Right lobe of liver (tissue), 4 donors: ENCODE results near the gene TMEM132D.

Experiments used
- POLR2A ChIP-seq: fragments of 450-650 bp; IDR thresholded peaks from one replicate; pipeline ENCODE4 v1.6.1; 2017; ENCODE audit warnings: antibody characterized with exemption, mild to moderate bottlenecking
- TF ChIP-seq, protein P1 (sequence below), 4 donors: fragments of 200-600 bp in 3 of 4; fragments of 450-650 bp in 1 of 4; IDR thresholded peaks; one replicate each; pipeline versions ENCODE4 v1.5.1 to v1.8.0; 2016 to 2022; ENCODE audit warnings: antibody characterized with exemption in 4 of 4, mild to moderate bottlenecking in 2 of 4
- donor health status: DM: no; HTN: no; CAD: no.
- donor health status: DM: no; HTN: no; CAD: no.
- donor health status: DM: no; HTN: yes; CAD: no.

DNA sequence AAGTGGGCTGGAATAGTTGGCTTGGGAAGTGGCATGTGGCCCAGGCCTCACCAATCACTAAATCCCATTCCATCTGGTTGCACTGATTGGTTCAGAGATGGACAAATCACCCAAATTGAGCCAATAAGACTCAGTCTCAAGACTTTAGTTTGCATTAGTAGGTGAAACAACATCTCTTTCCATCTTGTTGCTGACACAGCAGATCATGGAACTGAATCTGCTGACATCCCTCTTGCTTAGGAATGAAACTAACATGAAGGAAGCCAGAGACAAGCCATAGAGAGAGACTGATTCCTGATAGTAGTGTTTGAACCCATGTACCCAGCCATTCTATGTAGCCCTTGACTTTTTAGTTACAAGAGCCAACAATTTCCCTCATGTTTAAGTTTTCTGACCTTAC lies 743.5 kb downstream of the TMEM132D start:
- no peak for TF ChIP-seq POLR2A
- TF ChIP-seq, protein P1, sequence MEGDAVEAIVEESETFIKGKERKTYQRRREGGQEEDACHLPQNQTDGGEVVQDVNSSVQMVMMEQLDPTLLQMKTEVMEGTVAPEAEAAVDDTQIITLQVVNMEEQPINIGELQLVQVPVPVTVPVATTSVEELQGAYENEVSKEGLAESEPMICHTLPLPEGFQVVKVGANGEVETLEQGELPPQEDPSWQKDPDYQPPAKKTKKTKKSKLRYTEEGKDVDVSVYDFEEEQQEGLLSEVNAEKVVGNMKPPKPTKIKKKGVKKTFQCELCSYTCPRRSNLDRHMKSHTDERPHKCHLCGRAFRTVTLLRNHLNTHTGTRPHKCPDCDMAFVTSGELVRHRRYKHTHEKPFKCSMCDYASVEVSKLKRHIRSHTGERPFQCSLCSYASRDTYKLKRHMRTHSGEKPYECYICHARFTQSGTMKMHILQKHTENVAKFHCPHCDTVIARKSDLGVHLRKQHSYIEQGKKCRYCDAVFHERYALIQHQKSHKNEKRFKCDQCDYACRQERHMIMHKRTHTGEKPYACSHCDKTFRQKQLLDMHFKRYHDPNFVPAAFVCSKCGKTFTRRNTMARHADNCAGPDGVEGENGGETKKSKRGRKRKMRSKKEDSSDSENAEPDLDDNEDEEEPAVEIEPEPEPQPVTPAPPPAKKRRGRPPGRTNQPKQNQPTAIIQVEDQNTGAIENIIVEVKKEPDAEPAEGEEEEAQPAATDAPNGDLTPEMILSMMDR (IDR thresholded peaks at IDR 0.05) = no peak
